ENCODE data around the gene SPATS2L.

Gene SPATS2L

GRCh38 chr2:200428961-200429665 is 122.6 kb downstream of the SPATS2L start:
- Histone ChIP-seq H3K79me1 (ENCODE audit: low read length) (no peaks in the 10 kb centered on the region), H4K8ac (ENCODE audit: low read depth, low read length) (no peak overlapping the region), H3K9ac (ENCODE audit: low read length) (no peak overlapping the region), H3K79me2 (ENCODE audit: control insufficient read depth, insufficient read depth, low read length) (no peaks in the 10 kb centered on the region), H3K23ac (ENCODE audit: low read length) (no peak overlapping the region), H4K5ac (ENCODE audit: low read length) (no peak overlapping the region), H2BK120ac (ENCODE audit: low read depth, low read length) (no peak overlapping the region), H3K4me3 (ENCODE audit: low read length) (no peak overlapping the region), H3K18ac (ENCODE audit: low read length) (no peak overlapping the region), H3K27ac (ENCODE audit: low read depth, low read length) (no peak overlapping the region), H3K27me3 (ENCODE audit: insufficient read depth, low read length, poor library complexity) (no peaks in the 10 kb centered on the region), H3K4me1 (ENCODE audit: control insufficient read depth, low read depth, low read length) (no peaks in the 10 kb centered on the region), H3K36me3 (ENCODE audit: control insufficient read depth, insufficient read depth, low read length) (no peaks in the 10 kb centered on the region), H3K56ac (ENCODE audit: low read length) (no peak overlapping the region), H2AK5ac (ENCODE audit: low read length) (no peak overlapping the region), H2BK15ac (replicated peaks; ENCODE audit: low read depth) (no peak overlapping the region), H2BK5ac (ENCODE audit: low read length) (no peak overlapping the region), H3K4me2 (ENCODE audit: low read length) (no peak overlapping the region), H3K4ac (ENCODE audit: low read depth, low read length) (no peak overlapping the region)
- no peak for DNase-seq
- no CpG with 5 or more reads among the region's 6 CpGs for WGBS (ENCODE audit: extremely low coverage, insufficient coverage, low lambda C conversion rate)

- no peak overlapping the region for H3K18ac ChIP-seq (ENCODE audit: low read length)
- H3K4me2 ChIP-seq (ENCODE audit: low read length) = no peak overlapping the region
- WGBS (ENCODE audit: extremely low coverage, insufficient coverage, low lambda C conversion rate) = no CpG with 5 or more reads among the region's 1 CpG
- no peak for DNase-seq
- no peak overlapping the region for H4K8ac ChIP-seq (ENCODE audit: low read depth, low read length)
- no peak overlapping the region for H3K27ac ChIP-seq (ENCODE audit: low read depth, low read length)
- no peaks in the 10 kb centered on the region for H3K79me1 ChIP-seq (ENCODE audit: low read length)
- H3K9ac ChIP-seq (ENCODE audit: low read length) = no peak overlapping the region
- no peak overlapping the region for H2BK15ac ChIP-seq (replicated peaks; ENCODE audit: low read depth)
- no peaks in the 10 kb centered on the region for H3K79me2 ChIP-seq (ENCODE audit: control insufficient read depth, insufficient read depth, low read length)
- no peak overlapping the region for H3K4ac ChIP-seq (ENCODE audit: low read depth, low read length)
- no peaks in the 10 kb centered on the region for H3K4me1 ChIP-seq (ENCODE audit: control insufficient read depth, low read depth, low read length)
- H2BK5ac ChIP-seq (ENCODE audit: low read length) = no peak overlapping the region
- H3K36me3 ChIP-seq (ENCODE audit: control insufficient read depth, insufficient read depth, low read length) = no peaks in the 10 kb centered on the region
- H3K23ac ChIP-seq (ENCODE audit: low read length) = no peak overlapping the region
- H3K4me3 ChIP-seq (ENCODE audit: low read length) = no peak overlapping the region
- no peak overlapping the region for H2BK120ac ChIP-seq (ENCODE audit: low read depth, low read length)
- no peak overlapping the region for H2AK5ac ChIP-seq (ENCODE audit: low read length)
- no peaks in the 10 kb centered on the region for H3K27me3 ChIP-seq (ENCODE audit: insufficient read depth, low read length, poor library complexity)
- H3K56ac ChIP-seq (ENCODE audit: low read length) = no peak overlapping the region
- H4K5ac ChIP-seq (ENCODE audit: low read length) = no peak overlapping the region
Observed at GRCh38 chr2:200430017-200430416, 123.5 kb downstream of the SPATS2L start.

GRCh38 chr2:200431996-200432705 is 125.7 kb downstream of the SPATS2L start:
- Histone ChIP-seq H3K4ac (ENCODE audit: low read depth, low read length) (no peak overlapping the region), H3K23ac (ENCODE audit: low read length) (no peak overlapping the region), H3K79me1 (ENCODE audit: low read length) (no peaks in the 10 kb centered on the region), H2AK5ac (ENCODE audit: low read length) (no peak overlapping the region), H3K4me1 (ENCODE audit: control insufficient read depth, low read depth, low read length) (no peaks in the 10 kb centered on the region), H3K56ac (ENCODE audit: low read length) (no peak overlapping the region), H2BK5ac (ENCODE audit: low read length) (no peak overlapping the region), H3K18ac (ENCODE audit: low read length) (no peak overlapping the region), H3K79me2 (ENCODE audit: control insufficient read depth, insufficient read depth, low read length) (no peaks in the 10 kb centered on the region), H3K9ac (ENCODE audit: low read length) (no peak overlapping the region), H3K36me3 (ENCODE audit: control insufficient read depth, insufficient read depth, low read length) (no peaks in the 10 kb centered on the region), H2BK120ac (ENCODE audit: low read depth, low read length) (no peak overlapping the region), H2BK15ac (replicated peaks; ENCODE audit: low read depth) (no peak overlapping the region), H4K5ac (ENCODE audit: low read length) (no peak overlapping the region), H3K4me2 (ENCODE audit: low read length) (no peak overlapping the region), H4K8ac (ENCODE audit: low read depth, low read length) (no peak overlapping the region), H3K27ac (ENCODE audit: low read depth, low read length) (no peak overlapping the region), H3K27me3 (ENCODE audit: insufficient read depth, low read length, poor library complexity) (no peaks in the 10 kb centered on the region), H3K4me3 (ENCODE audit: low read length) (no peak overlapping the region)
- no CpG with 5 or more reads among the region's 1 CpG for WGBS (ENCODE audit: extremely low coverage, insufficient coverage, low lambda C conversion rate)
- no peak for DNase-seq

- Histone ChIP-seq H3K4me3 (ENCODE audit: low read length) (no peak overlapping the region), H3K23ac (ENCODE audit: low read length) (no peak overlapping the region), H3K56ac (ENCODE audit: low read length) (no peak overlapping the region), H3K27me3 (ENCODE audit: insufficient read depth, low read length, poor library complexity) (no peaks in the 10 kb centered on the region), H3K4me1 (ENCODE audit: control insufficient read depth, low read depth, low read length) (no peaks in the 10 kb centered on the region), H2BK120ac (ENCODE audit: low read depth, low read length) (no peak overlapping the region), H4K8ac (ENCODE audit: low read depth, low read length) (no peak overlapping the region), H3K4me2 (ENCODE audit: low read length) (no peak overlapping the region), H3K36me3 (ENCODE audit: control insufficient read depth, insufficient read depth, low read length) (no peaks in the 10 kb centered on the region), H2BK15ac (replicated peaks; ENCODE audit: low read depth) (no peak overlapping the region), H3K79me1 (ENCODE audit: low read length) (no peaks in the 10 kb centered on the region), H4K5ac (ENCODE audit: low read length) (no peak overlapping the region), H3K27ac (ENCODE audit: low read depth, low read length) (no peak overlapping the region), H3K79me2 (ENCODE audit: control insufficient read depth, insufficient read depth, low read length) (no peaks in the 10 kb centered on the region), H3K18ac (ENCODE audit: low read length) (no peak overlapping the region), H3K9ac (ENCODE audit: low read length) (no peak overlapping the region), H2BK5ac (ENCODE audit: low read length) (no peak overlapping the region), H2AK5ac (ENCODE audit: low read length) (no peak overlapping the region), H3K4ac (ENCODE audit: low read depth, low read length) (no peak overlapping the region)
- DNase-seq = no peak
- WGBS (ENCODE audit: extremely low coverage, insufficient coverage, low lambda C conversion rate) = no CpG with 5 or more reads among the region's 4 CpGs
Observed at GRCh38 chr2:200435379-200435778, 128.9 kb downstream of the SPATS2L start.

GRCh38 chr2:200438251-200438650 is 131.8 kb downstream of the SPATS2L start:
- Histone ChIP-seq H3K79me2 (ENCODE audit: control insufficient read depth, insufficient read depth, low read length) (no peaks in the 10 kb centered on the region), H2BK120ac (ENCODE audit: low read depth, low read length) (no peak overlapping the region), H3K4me3 (ENCODE audit: low read length) (no peak overlapping the region), H3K79me1 (ENCODE audit: low read length) (no peaks in the 10 kb centered on the region), H4K8ac (ENCODE audit: low read depth, low read length) (no peak overlapping the region), H3K4ac (ENCODE audit: low read depth, low read length) (no peak overlapping the region), H2BK15ac (replicated peaks; ENCODE audit: low read depth) (no peak overlapping the region), H3K4me2 (ENCODE audit: low read length) (no peak overlapping the region), H3K9ac (ENCODE audit: low read length) (no peak overlapping the region), H4K5ac (ENCODE audit: low read length) (no peak overlapping the region), H3K18ac (ENCODE audit: low read length) (no peak overlapping the region), H3K36me3 (ENCODE audit: control insufficient read depth, insufficient read depth, low read length) (no peaks in the 10 kb centered on the region), H2AK5ac (ENCODE audit: low read length) (no peak overlapping the region), H3K56ac (ENCODE audit: low read length) (no peak overlapping the region), H3K27me3 (ENCODE audit: insufficient read depth, low read length, poor library complexity) (no peaks in the 10 kb centered on the region), H2BK5ac (ENCODE audit: low read length) (no peak overlapping the region), H3K4me1 (ENCODE audit: control insufficient read depth, low read depth, low read length) (no peaks in the 10 kb centered on the region), H3K23ac (ENCODE audit: low read length) (no peak overlapping the region), H3K27ac (ENCODE audit: low read depth, low read length) (no peak overlapping the region)
- no peak for DNase-seq
- WGBS (ENCODE audit: extremely low coverage, insufficient coverage, low lambda C conversion rate) = no CpG with 5 or more reads among the region's 1 CpG

Data from mesendoderm (in vitro differentiated cells).